Ishikawa (cell line): Measurements from ENCODE around the gene RNF150.

Experiments
- CEBPB ChIP-seq: IDR thresholded peaks from 2 replicates; pipeline ENCODE4 v1.6.1; 2012
- TAF1 ChIP-seq: IDR thresholded peaks from 2 replicates; pipeline ENCODE4 v1.6.1; 2012; ENCODE audit warnings: low read depth, mild to moderate bottlenecking
- TF ChIP-seq, protein P1 (sequence below): IDR thresholded peaks from 2 replicates; pipeline ENCODE4 v1.6.1; 2012

DNA sequence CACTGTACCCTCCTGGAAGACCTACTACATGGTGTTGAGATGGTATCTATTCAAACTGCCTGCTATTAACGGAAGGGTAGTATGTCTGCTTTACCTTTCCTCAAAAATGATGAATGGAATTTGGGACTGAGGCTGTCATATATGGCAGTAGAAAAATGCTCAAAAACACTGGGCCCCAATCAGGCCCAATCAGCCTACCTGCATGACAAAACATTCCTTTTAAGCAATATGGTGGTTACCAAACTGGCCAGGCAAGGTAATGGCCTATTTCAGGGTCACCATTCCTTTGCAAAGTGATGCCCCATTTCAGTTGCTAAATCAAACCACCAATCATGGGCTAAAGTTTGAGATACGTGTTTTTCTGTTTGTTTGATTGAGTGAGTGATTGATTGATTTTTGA lies 14.9 kb downstream of the RNF150 start:
- TF ChIP-seq TAF1 = no peak
- TF ChIP-seq CEBPB = no peak
- TF ChIP-seq, protein P1, sequence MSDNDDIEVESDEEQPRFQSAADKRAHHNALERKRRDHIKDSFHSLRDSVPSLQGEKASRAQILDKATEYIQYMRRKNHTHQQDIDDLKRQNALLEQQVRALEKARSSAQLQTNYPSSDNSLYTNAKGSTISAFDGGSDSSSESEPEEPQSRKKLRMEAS = no peak
